ENCODE results near the gene PSG5. TPM values are rescaled to one million over a fixed set of nuclear protein-coding genes. Genes with fewer than 3 reads are reported as not detected.
"Not testable (repeated sequence)": the region's sequence is repeated elsewhere in the genome, so short reads cannot be mapped to it uniquely, and the experiment has no call there.

Gene PSG5
- total RNA-seq = not detected

- H3K27ac Mint-ChIP-seq; H3K4me3 Mint-ChIP-seq; ATAC-seq (replicated peaks); H3K4me1 Mint-ChIP-seq; H3K36me3 Mint-ChIP-seq (ENCODE audit: low read depth); H3K9me3 Mint-ChIP-seq: not testable (repeated sequence)
- peaks cover 12% of the 10 kb centered on the region for H3K27me3 Mint-ChIP-seq
Observed at GRCh38 chr19:43186311-43186935, at the start of gene PSG5. TSS of gene PSG5 (minus strand) at chr19:43186536. CDS start at chr19:43186405, 131 bp downstream.

- not testable (repeated sequence) for ATAC-seq (replicated peaks); H3K27ac Mint-ChIP-seq; H3K36me3 Mint-ChIP-seq (ENCODE audit: low read depth); H3K27me3 Mint-ChIP-seq; H3K4me1 Mint-ChIP-seq; H3K4me3 Mint-ChIP-seq
- peaks cover 13% of the 10 kb centered on the region for H3K9me3 Mint-ChIP-seq
Observed at GRCh38 chr19:43235686-43236085, 49.4 kb upstream of the PSG5 start.

- H3K36me3 Mint-ChIP-seq (ENCODE audit: low read depth) = no peaks in the 10 kb centered on the region
- H3K27ac Mint-ChIP-seq = no peak overlapping the region
- no peak for ATAC-seq (replicated peaks)
- no peak overlapping the region for H3K4me3 Mint-ChIP-seq
- H3K4me1 Mint-ChIP-seq = no peaks in the 10 kb centered on the region
- H3K27me3 Mint-ChIP-seq = no peaks in the 10 kb centered on the region
- H3K9me3 Mint-ChIP-seq = peaks cover 27% of the 10 kb centered on the region
Observed at GRCh38 chr19:43229315-43229714, 43.0 kb upstream of the PSG5 start.

- not testable (repeated sequence) for H3K27me3 Mint-ChIP-seq; H3K4me1 Mint-ChIP-seq; H3K4me3 Mint-ChIP-seq; ATAC-seq (replicated peaks); H3K27ac Mint-ChIP-seq; H3K36me3 Mint-ChIP-seq (ENCODE audit: low read depth)
- H3K9me3 Mint-ChIP-seq = peaks cover 27% of the 10 kb centered on the region
Observed at GRCh38 chr19:43228730-43229129, 42.4 kb upstream of the PSG5 start.

GRCh38 chr19:43226986-43227385, 40.6 kb upstream of the PSG5 start:
- not testable (repeated sequence) for H3K36me3 Mint-ChIP-seq (ENCODE audit: low read depth); H3K27me3 Mint-ChIP-seq; ATAC-seq (replicated peaks); H3K4me1 Mint-ChIP-seq; H3K4me3 Mint-ChIP-seq; H3K27ac Mint-ChIP-seq
- H3K9me3 Mint-ChIP-seq = peaks cover 27% of the 10 kb centered on the region

GRCh38 chr19:43224855-43225253, 38.5 kb upstream of the PSG5 start:
- no peak overlapping the region for H3K4me3 Mint-ChIP-seq
- peaks cover 3% of the 10 kb centered on the region for H3K27me3 Mint-ChIP-seq
- no peak overlapping the region for H3K27ac Mint-ChIP-seq
- H3K9me3 Mint-ChIP-seq = peaks cover 25% of the 10 kb centered on the region
- no peaks in the 10 kb centered on the region for H3K36me3 Mint-ChIP-seq (ENCODE audit: low read depth)
- no peak for ATAC-seq (replicated peaks)
- H3K4me1 Mint-ChIP-seq = no peaks in the 10 kb centered on the region

GRCh38 chr19:43224201-43224854, 38.0 kb upstream of the PSG5 start:
- H3K4me1 Mint-ChIP-seq; ATAC-seq (replicated peaks); H3K27ac Mint-ChIP-seq; H3K4me3 Mint-ChIP-seq; H3K36me3 Mint-ChIP-seq (ENCODE audit: low read depth); H3K27me3 Mint-ChIP-seq: not testable (repeated sequence)
- H3K9me3 Mint-ChIP-seq = peaks cover 21% of the 10 kb centered on the region

GRCh38 chr19:43221891-43222290, 35.6 kb upstream of the PSG5 start:
- H3K9me3 Mint-ChIP-seq; H3K4me3 Mint-ChIP-seq; H3K4me1 Mint-ChIP-seq; ATAC-seq (replicated peaks); H3K36me3 Mint-ChIP-seq (ENCODE audit: low read depth); H3K27ac Mint-ChIP-seq: not testable (repeated sequence)
- H3K27me3 Mint-ChIP-seq = peaks cover 12% of the 10 kb centered on the region

- not testable (repeated sequence) for H3K9me3 Mint-ChIP-seq; H3K36me3 Mint-ChIP-seq (ENCODE audit: low read depth); H3K4me1 Mint-ChIP-seq; H3K4me3 Mint-ChIP-seq; H3K27ac Mint-ChIP-seq; ATAC-seq (replicated peaks)
- H3K27me3 Mint-ChIP-seq = peaks cover 22% of the 10 kb centered on the region
Observed at GRCh38 chr19:43219136-43219535, 32.8 kb upstream of the PSG5 start.

- not testable (repeated sequence) for H3K9me3 Mint-ChIP-seq; H3K4me3 Mint-ChIP-seq; H3K4me1 Mint-ChIP-seq; H3K36me3 Mint-ChIP-seq (ENCODE audit: low read depth); ATAC-seq (replicated peaks); H3K27ac Mint-ChIP-seq
- H3K27me3 Mint-ChIP-seq = peaks cover 20% of the 10 kb centered on the region
Observed at GRCh38 chr19:43215881-43216280, 29.5 kb upstream of the PSG5 start.

- Mint-ChIP-seq H3K4me1 (no peaks in the 10 kb centered on the region), H3K27ac (no peak overlapping the region), H3K36me3 (ENCODE audit: low read depth) (no peaks in the 10 kb centered on the region), H3K27me3 (peaks cover 13% of the 10 kb centered on the region), H3K4me3 (no peak overlapping the region), H3K9me3 (no peaks in the 10 kb centered on the region)
- ATAC-seq (replicated peaks) = no peak
Observed at GRCh38 chr19:43207991-43208390, 21.7 kb upstream of the PSG5 start.

GRCh38 chr19:43207174-43207573, 20.8 kb upstream of the PSG5 start:
- H3K9me3 Mint-ChIP-seq; H3K27ac Mint-ChIP-seq; H3K4me1 Mint-ChIP-seq; H3K36me3 Mint-ChIP-seq (ENCODE audit: low read depth); ATAC-seq (replicated peaks); H3K4me3 Mint-ChIP-seq: not testable (repeated sequence)
- H3K27me3 Mint-ChIP-seq = peaks cover 13% of the 10 kb centered on the region

- not testable (repeated sequence) for H3K36me3 Mint-ChIP-seq (ENCODE audit: low read depth); H3K27ac Mint-ChIP-seq; ATAC-seq (replicated peaks); H3K4me1 Mint-ChIP-seq; H3K9me3 Mint-ChIP-seq; H3K4me3 Mint-ChIP-seq
- peaks cover 13% of the 10 kb centered on the region for H3K27me3 Mint-ChIP-seq
Observed at GRCh38 chr19:43205471-43206105, 19.3 kb upstream of the PSG5 start, which contains the start of gene PSG4. TSS of gene PSG4 (minus strand) at chr19:43205638. CDS start at chr19:43205536, 102 bp downstream.

GRCh38 chr19:43203611-43204010, 17.3 kb upstream of the PSG5 start:
- not testable (repeated sequence) for H3K4me3 Mint-ChIP-seq, H3K27ac Mint-ChIP-seq

GRCh38 chr19:43201891-43202290, 15.6 kb upstream of the PSG5 start:
- H3K27ac Mint-ChIP-seq; H3K36me3 Mint-ChIP-seq (ENCODE audit: low read depth); ATAC-seq (replicated peaks); H3K4me1 Mint-ChIP-seq; H3K9me3 Mint-ChIP-seq; H3K27me3 Mint-ChIP-seq; H3K4me3 Mint-ChIP-seq: not testable (repeated sequence)

More at GRCh38 chr19:43203611-43204010, 17.3 kb upstream of the PSG5 start:
- H3K36me3 Mint-ChIP-seq (ENCODE audit: low read depth); H3K4me1 Mint-ChIP-seq; H3K27me3 Mint-ChIP-seq; ATAC-seq (replicated peaks); H3K9me3 Mint-ChIP-seq: not testable (repeated sequence)
